Dedifferentiated amniotic fluid mesenchymal stem cell (primary cell): ENCODE data around the gene HSD17B14.
A peak's percentile ranks its signal among the peaks of the same experiment; 100 is the strongest.
"Not testable (repeated sequence)": the region's sequence is repeated elsewhere in the genome, so short reads cannot be mapped to it uniquely, and the experiment has no call there.

Experiments used
- DNase-seq: peaks from one replicate; pipeline ENCODE4 v3.0.0-alpha.2; 2016; ENCODE audit errors: extremely low spot score

HSD17B14 gene

GRCh38 chr19:48836089-48837017 is at the start of gene HSD17B14:
Gene HSD17B14 (minus strand): TSS chr19:48836491. CDS start chr19:48836411, 80 bp downstream.
- peak; percentile 29 for DNase-seq

DNA sequence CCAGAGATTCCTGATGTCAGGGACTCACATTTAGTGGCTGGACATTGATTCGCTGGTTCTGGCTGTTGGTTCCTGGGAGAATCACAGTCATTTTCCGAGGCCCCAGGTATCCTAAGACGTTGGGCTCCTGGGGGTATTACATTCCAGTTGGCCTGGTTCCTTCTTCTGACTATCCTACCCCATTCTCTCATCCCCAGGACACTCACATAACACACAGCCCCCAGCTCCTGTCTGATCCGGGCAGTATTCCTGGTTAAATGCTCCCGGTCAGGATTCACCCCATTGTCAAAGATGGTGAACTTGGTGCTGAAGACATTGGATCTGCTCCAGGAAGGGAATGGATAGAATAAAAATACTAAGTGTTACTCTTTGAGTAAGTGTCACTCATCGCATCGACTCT is 47.4 kb upstream of the HSD17B14 start:
- DNase-seq = no peak

DNA sequence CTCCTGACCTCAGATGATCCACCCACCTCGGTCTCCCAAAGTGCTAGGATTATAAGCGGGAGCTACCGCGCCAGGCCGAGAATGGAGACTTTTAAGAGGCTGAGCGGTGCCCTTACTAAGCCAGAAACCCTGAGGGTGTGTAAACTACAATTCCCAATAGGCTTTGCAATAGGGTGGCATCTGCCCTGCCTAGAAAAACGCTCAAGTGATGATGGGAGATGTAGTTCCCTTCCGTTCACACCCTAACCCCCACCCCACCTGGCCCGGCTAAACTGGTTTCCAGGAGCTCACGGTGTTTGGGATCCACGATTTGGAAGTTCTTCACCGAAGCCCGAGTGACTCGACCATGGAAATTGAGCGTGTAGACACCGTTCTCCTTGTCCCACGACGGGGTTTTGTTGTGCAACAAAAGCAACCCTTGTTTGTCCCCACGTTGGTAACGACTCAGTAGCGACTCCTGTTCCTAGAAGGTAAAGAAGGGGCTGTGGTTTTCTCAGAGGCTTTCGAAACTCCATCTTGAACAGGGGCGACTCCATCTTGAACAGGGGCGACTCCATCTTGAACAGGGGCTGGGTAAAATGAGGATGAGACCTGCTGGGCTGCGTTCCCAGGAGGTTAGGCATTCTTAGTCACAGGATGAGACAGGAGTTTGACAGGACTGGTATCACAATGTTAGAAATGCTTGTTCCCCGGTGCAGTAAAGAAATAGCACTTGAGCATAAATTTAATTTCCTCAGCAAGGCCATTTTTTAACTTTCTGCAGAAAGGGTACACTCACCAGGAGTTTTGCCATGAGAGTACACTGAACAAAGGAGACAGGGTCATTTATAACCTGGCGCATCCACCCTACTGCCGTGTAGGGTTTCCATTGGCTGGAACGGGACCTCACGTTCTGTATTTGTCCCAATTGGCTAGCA is 45.7 kb upstream of the HSD17B14 start:
- no peak for DNase-seq

- not testable (repeated sequence) for DNase-seq
These were observed 43.4 kb upstream of the HSD17B14 start for GRCh38 chr19:48879696-48880095.

GRCh38 chr19:48879025-48879637 is 42.8 kb upstream of the HSD17B14 start:
- DNase-seq = no peak

- DNase-seq = no peak
These were observed 42.1 kb upstream of the HSD17B14 start for GRCh38 chr19:48878196-48879024.

- no peak for DNase-seq
These were observed 41.5 kb upstream of the HSD17B14 start for GRCh38 chr19:48877855-48878195.

DNA sequence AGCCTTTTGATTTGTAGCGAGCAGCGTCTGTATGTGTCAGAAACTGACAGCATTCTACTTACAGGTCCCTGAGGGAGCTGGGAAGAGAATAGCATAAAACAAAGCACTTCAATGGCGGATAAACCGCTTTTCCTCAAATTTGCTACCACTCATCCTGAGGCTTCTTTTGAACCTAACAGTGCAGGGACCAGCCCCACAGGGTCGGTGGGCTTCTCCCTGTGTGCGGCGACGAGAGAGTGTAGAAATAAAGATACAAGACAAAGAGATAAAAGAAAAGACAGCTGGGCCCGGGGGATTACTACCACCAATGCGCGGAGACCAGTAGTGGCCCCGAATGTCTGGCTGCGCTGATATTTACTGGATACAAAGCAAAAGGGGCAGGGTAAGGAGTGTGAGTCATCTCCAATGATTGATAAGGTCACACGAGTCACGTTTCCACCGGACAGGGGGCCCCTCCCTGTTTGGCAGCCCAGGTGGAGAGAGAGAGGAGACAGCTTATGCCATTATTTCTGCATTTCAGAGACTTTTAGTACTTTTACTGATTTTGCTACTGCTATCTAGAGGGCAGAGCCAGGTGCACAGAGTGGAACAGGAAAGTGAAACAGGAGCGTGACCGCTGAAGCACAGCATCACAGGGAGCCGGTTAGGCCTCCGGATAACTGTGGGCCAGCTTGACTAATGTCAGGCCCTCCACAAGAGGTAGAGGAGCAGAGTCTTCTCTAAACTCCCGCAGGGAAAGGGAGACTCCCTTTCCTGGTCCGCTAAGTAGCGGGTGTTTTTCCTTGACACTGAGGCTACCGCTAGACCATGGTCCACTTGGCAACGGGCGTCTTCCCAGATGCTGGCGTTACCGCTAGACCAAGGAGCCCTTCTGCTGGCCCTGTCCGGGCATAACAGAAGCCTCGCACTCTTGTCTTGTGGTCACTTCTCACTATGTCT is 40.0 kb upstream of the HSD17B14 start:
- not testable (repeated sequence) for DNase-seq

DNA sequence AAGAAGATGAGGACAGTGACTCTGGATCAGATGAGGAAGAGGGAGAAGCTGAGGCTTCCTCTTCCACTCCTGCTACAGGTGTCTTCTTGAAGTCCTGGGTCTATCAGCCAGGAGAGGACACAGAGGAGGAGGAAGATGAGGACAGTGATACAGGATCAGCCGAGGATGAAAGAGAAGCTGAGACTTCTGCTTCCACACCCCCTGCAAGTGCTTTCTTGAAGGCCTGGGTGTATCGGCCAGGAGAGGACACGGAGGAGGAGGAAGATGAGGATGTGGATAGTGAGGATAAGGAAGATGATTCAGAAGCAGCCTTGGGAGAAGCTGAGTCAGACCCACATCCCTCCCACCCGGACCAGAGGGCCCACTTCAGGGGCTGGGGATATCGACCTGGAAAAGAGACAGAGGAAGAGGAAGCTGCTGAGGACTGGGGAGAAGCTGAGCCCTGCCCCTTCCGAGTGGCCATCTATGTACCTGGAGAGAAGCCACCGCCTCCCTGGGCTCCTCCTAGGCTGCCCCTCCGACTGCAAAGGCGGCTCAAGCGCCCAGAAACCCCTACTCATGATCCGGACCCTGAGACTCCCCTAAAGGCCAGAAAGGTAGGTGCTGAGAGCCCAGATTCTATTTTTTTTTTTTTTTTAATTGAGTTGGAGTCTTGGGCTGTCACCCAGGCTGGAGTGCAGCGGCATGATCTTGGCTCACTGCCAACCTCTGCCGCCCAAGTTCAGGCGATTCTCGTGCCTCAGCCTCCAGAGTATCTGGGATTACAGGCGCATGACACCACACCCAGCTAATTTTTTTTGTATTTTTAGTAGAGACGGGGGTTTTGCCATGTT is 38.2 kb upstream of the HSD17B14 start:
- peak; percentile 36 for DNase-seq

DNA sequence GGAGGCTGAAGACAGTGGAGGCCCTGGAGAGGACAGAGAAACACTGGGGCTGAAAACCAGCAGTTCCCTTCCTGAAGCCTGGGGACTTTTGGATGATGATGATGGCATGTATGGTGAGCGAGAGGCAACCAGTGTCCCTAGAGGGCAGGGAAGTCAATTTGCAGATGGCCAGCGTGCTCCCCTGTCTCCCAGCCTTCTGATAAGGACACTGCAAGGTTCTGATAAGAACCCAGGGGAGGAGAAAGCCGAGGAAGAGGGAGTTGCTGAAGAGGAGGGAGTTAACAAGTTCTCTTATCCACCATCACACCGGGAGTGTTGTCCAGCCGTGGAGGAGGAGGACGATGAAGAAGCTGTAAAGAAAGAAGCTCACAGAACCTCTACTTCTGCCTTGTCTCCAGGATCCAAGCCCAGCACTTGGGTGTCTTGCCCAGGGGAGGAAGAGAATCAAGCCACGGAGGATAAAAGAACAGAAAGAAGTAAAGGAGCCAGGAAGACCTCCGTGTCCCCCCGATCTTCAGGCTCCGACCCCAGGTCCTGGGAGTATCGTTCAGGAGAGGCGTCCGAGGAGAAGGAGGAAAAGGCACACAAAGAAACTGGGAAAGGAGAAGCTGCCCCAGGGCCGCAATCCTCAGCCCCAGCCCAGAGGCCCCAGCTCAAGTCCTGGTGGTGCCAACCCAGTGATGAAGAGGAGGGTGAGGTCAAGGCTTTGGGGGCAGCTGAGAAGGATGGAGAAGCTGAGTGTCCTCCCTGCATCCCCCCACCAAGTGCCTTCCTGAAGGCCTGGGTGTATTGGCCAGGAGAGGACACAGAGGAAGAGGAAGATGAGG is 37.4 kb upstream of the HSD17B14 start:
- DNase-seq = no peak

- DNase-seq = peak; percentile 96
These were observed 36.7 kb upstream of the HSD17B14 start for GRCh38 chr19:48872884-48873475.

DNA sequence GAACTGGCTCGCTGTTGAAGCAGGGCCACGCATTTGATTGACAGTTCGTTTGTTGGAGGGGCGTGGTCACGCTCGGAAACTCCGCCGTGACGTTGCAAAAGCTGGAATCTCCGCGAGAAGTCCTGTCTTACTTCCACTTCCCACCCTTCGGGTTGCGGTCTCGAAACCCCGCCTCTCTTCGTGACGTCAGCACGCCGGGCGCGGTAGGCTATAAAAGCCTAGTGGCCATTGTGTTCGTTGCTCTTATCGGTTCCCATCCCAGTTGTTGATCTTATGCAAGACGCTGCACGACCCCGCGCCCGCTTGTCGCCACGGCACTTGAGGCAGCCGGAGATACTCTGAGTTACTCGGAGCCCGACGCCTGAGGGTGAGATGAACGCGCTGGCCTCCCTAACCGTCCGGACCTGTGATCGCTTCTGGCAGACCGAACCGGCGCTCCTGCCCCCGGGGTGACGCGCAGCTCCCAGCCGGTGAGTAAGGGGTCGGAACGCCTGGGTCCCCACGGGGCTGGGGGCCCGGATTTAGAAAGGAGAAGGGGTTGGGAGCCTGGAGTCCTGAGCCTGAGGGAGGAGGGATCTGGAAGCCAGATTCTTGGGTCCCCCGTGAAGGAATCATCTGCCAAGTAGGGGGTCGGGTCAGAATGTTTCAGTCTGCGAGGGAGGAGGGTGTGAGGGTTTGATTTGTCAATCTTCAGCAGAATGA is 36.0 kb upstream of the HSD17B14 start, which contains the start of gene PPP1R15A:
Gene PPP1R15A (plus strand): TSS at position 240 of the 702 bp plus-strand sequence. CDS start 813 bp downstream, outside the sequence.
- peak; percentile 96 for DNase-seq

GRCh38 chr19:48871471-48872181 is 35.3 kb upstream of the HSD17B14 start:
- DNase-seq = not testable (repeated sequence)

GRCh38 chr19:48870048-48870447 is 33.8 kb upstream of the HSD17B14 start:
- no peak for DNase-seq

DNA sequence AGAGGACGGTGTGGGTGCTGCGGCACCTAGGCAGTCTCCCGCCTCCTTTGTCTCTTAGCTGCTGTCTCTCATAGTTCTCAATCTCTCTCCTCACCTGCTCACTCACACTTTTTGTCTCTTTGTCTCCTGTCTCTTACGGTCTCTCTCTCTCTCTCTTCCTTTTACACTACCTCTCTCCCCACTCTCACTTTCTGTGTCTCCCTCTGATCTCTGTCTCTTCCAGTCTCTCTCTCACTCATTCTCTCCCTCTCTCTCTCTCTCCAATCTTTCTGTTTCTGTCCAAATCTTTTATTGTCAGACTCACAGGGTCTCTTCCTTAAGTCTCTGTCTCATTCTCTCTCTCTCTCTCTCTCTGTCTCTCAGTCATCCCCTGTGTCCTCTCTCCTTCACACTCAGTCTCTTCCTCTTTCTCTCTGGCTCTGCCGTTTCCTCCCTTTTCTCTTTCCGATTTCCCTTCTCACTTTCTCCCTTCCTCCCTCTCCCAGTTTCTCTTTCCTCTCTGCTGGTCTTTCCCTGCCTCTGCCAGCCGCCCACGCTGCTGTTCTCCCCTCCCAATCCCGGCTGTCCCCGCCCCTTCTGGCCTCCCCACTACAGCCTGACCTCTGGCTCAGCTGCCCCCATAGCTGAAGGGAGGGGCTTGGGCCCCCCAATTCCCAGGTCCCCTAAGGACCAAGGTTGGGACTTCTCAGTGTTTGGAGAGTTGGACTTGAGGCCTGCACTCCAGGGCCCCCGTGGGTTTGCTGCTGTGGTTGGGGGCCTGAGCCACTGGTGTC is 32.0 kb upstream of the HSD17B14 start, which contains the start of gene PLEKHA4:
Gene PLEKHA4 (minus strand): TSS at position 504 of the 773 bp plus-strand sequence. CDS start 997 bp downstream, outside the sequence.
- DNase-seq = peak; percentile 38
